HG03159 (cell line): ENCODE measurements around the gene OTUD6A.
A peak's percentile ranks its signal among the peaks of the same experiment; 100 is the strongest.
"Not testable (repeated sequence)": the region's sequence is repeated elsewhere in the genome, so short reads cannot be mapped to it uniquely, and the experiment has no call there.

ENCODE experiments used
- ATAC-seq: cut with Tn5 transposase; IDR thresholded peaks from one replicate; pipeline ENCODE4 v1.9.1; 2021; ENCODE audit warnings: mild to moderate bottlenecking, moderate library complexity; ENCODE audit not compliant: unreplicated experiment

Gene OTUD6A

GRCh38 chrX:70046978-70047377 is 15.3 kb upstream of the OTUD6A start:
- no peak for ATAC-seq

GRCh38 chrX:70049406-70049805 is 12.9 kb upstream of the OTUD6A start:
- no peak for ATAC-seq

GRCh38 chrX:70049925-70050324 is 12.3 kb upstream of the OTUD6A start, which contains the start of gene AWAT2:
Gene AWAT2 (minus strand): TSS chrX:70049938. CDS start chrX:70049932, 6 bp downstream.
- ATAC-seq = no peak

- no peak for ATAC-seq
Measured at GRCh38 chrX:70052895-70053615, 9.2 kb upstream of the OTUD6A start.

GRCh38 chrX:70054391-70054790 is 7.9 kb upstream of the OTUD6A start:
- no peak for ATAC-seq

- no peak for ATAC-seq
Measured at GRCh38 chrX:70062961-70063550, 799 bp downstream of the OTUD6A start.

GRCh38 chrX:70066646-70067045 is 4.4 kb downstream of the OTUD6A start:
- ATAC-seq = no peak

- no peak for ATAC-seq
Measured at GRCh38 chrX:70079297-70079696, 17.0 kb downstream of the OTUD6A start.

GRCh38 chrX:70079870-70080269 is 17.6 kb downstream of the OTUD6A start:
- ATAC-seq = no peak

GRCh38 chrX:70082723-70083122 is 20.5 kb downstream of the OTUD6A start:
- no peak for ATAC-seq

GRCh38 chrX:70084592-70085240 is 22.5 kb downstream of the OTUD6A start:
- ATAC-seq = no peak

GRCh38 chrX:70087857-70088630 is 25.8 kb downstream of the OTUD6A start:
- no peak for ATAC-seq

GRCh38 chrX:70088751-70089150 is 26.5 kb downstream of the OTUD6A start:
- no peak for ATAC-seq

GRCh38 chrX:70089604-70090297 is 27.5 kb downstream of the OTUD6A start:
- no peak for ATAC-seq

GRCh38 chrX:70092247-70092646 is 30.0 kb downstream of the OTUD6A start:
- ATAC-seq = peak; percentile 58

GRCh38 chrX:70096052-70096451 is 33.8 kb downstream of the OTUD6A start:
- no peak for ATAC-seq

- no peak for ATAC-seq
Measured at GRCh38 chrX:70105229-70105628, 43.0 kb downstream of the OTUD6A start.

- not testable (repeated sequence) for ATAC-seq
Measured at GRCh38 chrX:70111436-70112026, 49.3 kb downstream of the OTUD6A start.
